ENCODE measurements around the gene MYO1F.

MYO1F gene

GRCh38 chr19:8489561-8490394 is 87.5 kb downstream of the MYO1F start:
- DNase-seq, result no peak

DNA sequence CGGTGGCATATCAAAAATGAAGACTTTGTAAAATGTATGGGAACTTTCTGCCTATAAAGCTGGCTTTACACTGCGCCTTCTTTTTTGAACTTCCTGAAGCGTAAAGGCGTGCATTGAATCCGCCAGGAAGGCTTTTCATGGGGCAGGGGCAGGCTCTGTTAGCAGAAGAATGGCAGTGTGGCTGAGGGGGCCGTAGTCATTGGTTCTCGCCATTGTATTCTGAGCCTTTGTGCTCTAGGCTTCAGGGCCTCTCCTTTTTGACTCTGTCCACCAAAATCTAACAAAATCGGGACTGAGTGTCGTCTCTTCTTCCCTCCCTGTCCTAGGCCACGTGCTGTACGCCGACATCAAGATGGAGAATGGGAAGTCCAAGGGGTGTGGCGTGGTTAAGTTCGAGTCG is 88.9 kb downstream of the MYO1F start:
- DNase-seq, result no peak

- peak; percentile 48 for DNase-seq
Observed at GRCh38 chr19:8487137-8487851, 89.9 kb downstream of the MYO1F start.

DNA sequence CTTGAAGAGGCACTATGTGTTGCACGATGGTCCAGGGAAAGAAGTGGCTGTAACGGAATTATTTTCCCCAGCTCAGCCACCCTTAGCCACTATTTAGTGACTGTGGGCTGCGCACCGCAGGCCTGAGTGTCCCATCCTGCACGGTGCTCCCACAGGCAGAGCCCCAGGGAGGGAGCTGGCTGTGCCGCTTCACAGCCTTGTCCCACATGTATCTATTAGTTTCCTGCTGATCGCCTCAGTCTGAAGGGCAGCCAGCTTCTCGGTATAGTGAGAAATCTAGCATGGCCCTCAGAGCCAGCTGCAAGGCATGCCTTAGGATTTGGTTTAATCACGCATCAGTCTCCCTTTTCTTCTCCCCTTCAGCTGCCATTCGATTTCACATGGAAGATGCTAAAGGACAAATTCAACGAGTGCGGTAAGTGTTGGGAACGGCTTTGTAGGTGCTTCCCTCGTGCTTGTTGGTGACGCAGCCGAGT is 90.5 kb downstream of the MYO1F start:
- no peak for DNase-seq

DNA sequence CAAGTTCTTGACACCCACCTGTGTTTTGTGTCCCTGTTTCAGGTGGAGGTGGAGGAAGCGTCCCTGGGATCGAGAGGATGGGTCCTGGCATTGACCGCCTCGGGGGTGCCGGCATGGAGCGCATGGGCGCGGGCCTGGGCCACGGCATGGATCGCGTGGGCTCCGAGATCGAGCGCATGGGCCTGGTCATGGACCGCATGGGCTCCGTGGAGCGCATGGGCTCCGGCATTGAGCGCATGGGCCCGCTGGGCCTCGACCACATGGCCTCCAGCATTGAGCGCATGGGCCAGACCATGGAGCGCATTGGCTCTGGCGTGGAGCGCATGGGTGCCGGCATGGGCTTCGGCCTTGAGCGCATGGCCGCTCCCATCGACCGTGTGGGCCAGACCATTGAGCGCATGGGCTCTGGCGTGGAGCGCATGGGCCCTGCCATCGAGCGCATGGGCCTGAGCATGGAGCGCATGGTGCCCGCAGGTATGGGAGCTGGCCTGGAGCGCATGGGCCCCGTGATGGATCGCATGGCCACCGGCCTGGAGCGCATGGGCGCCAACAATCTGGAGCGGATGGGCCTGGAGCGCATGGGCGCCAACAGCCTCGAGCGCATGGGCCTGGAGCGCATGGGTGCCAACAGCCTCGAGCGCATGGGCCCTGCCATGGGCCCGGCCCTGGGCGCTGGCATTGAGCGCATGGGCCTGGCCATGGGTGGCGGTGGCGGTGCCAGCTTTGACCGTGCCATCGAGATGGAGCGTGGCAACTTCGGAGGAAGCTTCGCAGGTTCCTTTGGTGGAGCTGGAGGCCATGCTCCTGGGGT is 91.5 kb downstream of the MYO1F start:
- no peak for DNase-seq

- no peak for DNase-seq
Observed at GRCh38 chr19:8484331-8484894, 92.8 kb downstream of the MYO1F start.

DNA sequence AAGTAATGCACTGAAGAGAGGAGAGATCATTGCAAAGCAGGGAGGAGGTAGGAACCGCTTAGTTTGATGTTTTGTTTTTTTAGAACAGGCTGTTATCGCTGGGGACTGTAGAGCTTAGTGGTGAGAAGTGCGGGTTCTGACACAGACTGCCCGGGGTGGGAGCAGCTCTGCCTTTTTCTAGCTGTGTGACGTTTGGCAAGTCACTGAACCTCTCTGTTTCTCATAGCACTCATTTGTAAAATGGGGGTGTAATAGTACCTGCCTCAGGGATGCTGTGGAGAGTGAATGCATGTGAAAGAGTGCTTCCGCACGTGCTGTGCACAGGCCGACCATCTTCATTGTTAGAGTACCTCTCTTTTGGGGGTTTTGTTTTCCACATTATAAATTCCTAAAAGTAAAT is 94.1 kb downstream of the MYO1F start:
- no peak for DNase-seq

DNA sequence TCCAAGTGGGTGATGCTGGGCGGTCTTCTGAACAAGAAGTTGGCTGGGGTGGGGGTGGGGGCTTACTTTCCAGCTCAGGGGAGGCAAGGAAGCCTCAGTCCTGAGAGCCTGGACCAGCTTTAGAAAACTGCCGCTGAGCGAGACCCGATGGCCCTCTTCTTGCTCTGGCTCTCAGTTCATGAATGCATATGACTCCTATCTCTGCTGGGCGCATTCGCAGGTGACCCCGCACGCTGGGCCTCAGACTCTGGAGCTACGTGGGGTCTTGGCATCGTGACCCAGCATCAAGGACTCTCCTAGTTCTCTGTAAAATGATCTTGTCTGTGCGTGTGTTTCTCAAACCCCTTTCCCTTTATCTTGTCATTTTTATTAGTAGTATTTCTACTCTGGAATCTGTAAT is 94.5 kb downstream of the MYO1F start:
- DNase-seq, result no peak

- no peak for DNase-seq
Observed at GRCh38 chr19:8481616-8482015, 95.6 kb downstream of the MYO1F start.

DNA sequence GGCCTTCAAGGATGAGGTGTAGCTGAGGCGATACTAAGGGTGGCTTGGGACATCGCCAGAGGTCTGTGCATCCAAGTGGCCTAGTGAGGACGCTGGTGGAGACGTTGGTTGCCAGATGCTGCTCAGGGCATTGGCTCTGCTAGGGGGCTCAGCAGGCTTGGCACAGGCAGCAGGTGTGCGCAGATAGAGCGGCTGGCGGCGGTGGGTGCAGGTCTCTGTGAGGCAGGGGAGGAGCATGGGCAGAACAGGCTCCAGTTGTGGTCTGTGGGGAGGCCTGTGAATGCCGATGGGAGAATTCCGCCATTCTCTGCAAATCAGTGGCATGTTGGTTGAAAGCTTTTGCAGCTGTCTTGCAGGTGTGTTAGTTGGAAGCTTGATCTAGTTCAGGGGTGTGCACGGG is 96.0 kb downstream of the MYO1F start:
- no peak for DNase-seq

GRCh38 chr19:8478598-8478997 is 98.6 kb downstream of the MYO1F start:
- DNase-seq, result no peak

GRCh38 chr19:8477889-8478288 is 99.4 kb downstream of the MYO1F start:
- no peak for DNase-seq

- DNase-seq, result no peak
Observed at GRCh38 chr19:8476524-8476923, 100.7 kb downstream of the MYO1F start.

- no peak for DNase-seq
Observed at GRCh38 chr19:8475005-8475404, 102.2 kb downstream of the MYO1F start.

DNA sequence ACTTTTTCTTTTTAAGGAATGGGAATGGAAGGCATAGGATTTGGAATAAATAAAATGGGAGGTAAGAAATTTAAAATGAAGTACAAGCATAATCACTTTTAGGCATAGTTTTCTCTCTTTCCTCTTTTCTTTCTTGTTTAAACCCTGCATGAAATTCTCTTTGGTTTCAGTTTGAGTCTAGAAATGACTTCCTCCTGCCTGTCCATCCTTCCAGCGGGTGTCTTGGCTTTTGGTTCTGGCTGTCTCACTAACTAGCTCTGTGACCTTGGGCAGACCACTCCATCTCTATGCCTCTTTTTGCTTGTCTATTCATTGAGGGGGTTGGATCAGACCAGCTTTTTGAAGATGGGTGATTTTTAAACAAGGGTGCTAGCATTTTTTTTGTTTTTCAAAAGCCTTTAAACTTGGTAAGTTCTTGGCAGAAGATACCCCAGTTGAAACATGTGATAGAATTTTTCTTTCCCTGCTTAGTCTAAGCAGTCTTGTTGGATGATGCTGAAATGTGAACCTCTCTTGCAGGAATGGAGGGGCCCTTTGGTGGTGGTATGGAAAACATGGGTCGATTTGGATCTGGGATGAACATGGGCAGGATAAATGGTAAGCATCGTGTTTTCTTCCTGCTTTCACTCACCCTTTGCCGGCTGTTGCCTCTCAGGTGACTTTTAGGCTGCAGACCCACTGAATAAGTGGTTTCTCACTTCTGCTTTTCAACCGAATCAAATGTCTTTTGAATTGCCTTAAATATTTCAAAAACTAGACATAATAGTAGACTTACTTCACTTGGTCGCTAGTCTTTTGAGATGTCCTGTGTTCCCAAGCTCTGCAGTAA is 103.4 kb downstream of the MYO1F start:
- no peak for DNase-seq
